NCI-H2171 treated with DMSO at 0.1 percent for 48 hours (cell line): Measurements from ENCODE around the gene MANSC1.
"Not testable (repeated sequence)": the region's sequence is repeated elsewhere in the genome, so short reads cannot be mapped to it uniquely, and the experiment has no call there.

ENCODE experiments used
- DNase-seq: peaks from one replicate; lab custom pipeline; 2025; lab: John Stamatoyannopoulos, UW

Gene MANSC1

DNA sequence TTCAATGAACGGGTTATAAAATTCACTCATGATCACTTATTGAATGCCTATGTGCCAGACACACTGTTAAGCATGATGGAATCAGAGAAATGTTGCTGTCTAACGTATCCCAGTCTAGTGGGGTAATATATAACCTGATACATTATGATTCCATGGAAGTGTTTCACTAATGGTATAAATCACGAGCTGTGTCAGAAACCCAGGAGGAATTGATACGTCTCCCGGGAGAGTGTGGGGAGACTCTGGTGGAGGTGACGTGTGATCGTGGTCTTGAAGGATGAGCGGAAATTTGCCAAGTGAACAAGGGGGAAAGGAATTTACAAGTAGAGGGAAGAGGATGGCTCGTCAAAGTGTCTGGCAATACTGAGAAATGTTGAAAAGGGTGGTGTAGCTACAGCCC, 26.5 kb downstream of the MANSC1 start:
- DNase-seq = peak; percentile 0

GRCh38 chr12:12323118-12323517, 26.9 kb downstream of the MANSC1 start:
- no peak for DNase-seq

DNA sequence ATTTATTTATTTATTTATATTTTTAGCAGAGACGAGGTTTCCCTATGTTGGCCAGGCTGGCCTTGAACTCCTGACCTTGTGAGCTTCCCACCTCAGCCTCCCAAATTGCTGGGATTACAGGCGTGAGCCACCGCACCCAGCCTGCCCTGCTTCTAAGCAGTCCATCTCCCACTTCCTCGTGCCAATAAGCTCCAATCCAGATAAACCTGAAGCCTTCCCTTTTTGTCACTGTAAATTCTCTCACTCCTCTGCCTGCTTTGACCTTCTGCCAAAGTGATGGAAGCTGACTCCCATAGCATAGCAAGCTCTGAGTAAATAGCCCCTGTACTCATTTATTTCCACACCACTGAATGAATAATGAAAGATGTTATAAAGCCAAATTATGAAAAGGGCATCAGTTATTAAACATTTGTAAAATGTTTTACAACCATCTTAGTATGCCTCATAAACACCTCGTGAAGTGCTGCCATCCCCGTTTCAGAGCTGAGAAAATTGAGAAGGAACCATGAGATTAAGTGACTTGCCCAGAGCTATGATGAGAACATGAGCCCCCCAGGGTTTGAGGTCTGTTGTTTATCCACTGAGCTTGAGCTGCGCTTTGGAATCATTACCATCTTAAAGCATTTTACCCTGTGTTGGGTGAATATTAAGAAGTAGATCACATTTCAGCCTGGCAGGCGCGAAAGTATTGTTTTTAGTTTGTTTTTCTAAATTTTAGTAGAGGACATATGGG, 30.4 kb downstream of the MANSC1 start:
- peak; percentile 52 for DNase-seq

- DNase-seq = no peak
Measured at GRCh38 chr12:12315838-12316237, 34.2 kb downstream of the MANSC1 start.

GRCh38 chr12:12310695-12311094, 39.3 kb downstream of the MANSC1 start:
- DNase-seq = not testable (repeated sequence)

DNA sequence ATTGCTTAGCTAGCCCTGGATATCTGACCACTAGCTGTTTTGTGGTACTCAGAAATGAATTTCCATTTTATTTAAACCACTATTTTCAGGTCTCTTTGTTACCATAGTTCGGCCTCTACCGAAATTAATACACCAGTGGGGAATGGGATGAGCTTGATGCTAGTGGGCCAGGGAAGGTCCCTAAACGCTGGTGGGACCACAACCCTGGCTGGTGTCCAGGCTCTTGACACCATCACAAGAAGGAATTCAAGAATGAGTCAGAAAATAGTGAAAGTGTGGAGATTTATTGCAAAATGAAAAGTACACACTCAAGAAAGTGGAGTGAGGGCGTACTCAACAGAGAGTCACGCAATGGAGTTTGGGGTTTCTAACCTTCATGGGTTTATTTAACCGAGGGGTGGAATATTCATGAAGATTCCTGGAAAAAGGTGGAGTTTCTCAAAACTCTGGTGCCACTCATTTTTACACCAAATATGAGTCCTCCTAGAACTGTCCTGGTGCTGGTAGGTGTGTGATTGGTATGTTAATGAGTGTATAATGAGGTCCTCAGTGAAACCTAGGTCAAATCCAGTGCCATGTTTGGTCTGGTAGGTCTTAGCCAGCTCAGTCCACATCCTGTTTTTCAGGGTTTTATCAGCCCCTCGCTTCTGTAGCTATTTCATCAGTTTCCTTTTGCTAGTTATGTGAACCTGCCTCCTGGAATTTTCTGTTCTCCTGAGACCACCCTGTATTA, 44.3 kb downstream of the MANSC1 start:
- no peak for DNase-seq

- no peak for DNase-seq
Measured at GRCh38 chr12:12302976-12303375, 47.1 kb downstream of the MANSC1 start.

- no peak for DNase-seq
Measured at GRCh38 chr12:12301122-12301521, 48.9 kb downstream of the MANSC1 start.

DNA sequence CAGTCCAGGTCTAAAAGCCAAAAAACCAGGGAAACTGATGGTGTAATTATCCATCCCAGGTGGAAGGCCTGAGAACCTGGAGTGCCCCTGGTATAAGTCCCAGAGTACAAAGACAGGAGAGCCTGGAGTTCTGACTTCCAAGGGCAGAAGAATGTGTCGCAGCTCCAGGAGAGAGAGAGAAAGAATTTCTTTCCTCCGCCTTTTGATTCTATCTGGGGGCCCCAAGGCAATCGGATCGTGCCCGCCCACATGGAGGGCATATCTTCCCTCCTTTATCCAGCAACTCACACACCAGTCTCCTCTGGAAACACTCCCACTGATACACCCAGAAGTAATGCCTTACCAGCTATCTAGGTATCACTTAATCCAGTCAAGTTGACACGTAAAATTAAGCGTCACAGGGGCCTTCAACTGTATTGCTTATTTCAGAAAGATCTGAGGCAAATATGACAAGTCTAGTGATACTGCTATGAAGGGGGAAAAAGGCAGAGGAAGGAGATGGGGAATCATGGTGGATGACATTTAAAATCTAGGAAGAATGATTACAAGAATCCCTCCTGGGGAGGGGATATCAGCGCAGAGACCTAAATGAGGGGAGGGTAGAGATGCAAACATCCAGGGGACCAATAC, 52.7 kb downstream of the MANSC1 start:
- DNase-seq = no peak

DNA sequence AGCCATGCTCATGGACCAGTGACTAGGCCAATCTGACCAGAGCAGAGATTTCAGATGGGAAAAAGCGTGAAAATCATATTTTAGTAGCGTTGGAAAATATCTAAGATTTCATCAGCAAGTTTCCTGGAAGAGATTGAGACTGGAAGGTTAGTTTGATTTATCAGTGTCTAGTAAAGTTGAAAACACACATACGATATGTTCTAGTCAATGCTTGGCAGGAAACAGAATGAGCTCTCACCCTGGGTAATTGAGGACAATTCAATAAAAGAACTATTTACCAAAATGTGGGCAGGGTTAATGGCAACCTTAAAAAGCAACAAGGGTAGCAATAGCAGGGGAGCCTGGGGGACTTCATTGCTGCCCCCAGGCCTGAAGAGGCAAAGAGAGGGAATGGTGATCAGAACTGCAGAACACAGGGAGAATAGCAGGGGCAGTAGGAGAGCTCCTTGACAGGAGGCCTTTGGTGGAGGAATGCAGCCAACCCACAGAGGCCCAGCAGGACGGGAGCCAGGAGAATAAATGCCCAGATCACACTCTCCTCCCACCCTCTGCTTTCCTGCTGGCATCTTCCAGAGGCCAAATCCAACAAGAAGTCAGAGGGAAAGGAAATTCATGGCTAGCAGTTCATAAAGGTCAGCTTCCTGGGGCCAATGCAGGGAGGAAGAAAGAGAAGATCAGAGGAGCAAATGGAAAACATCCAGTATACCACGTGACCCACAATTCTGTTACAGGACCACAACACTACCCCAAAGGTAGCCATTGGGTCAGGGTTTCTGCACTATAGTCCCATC, 55.6 kb downstream of the MANSC1 start:
- no peak for DNase-seq

DNA sequence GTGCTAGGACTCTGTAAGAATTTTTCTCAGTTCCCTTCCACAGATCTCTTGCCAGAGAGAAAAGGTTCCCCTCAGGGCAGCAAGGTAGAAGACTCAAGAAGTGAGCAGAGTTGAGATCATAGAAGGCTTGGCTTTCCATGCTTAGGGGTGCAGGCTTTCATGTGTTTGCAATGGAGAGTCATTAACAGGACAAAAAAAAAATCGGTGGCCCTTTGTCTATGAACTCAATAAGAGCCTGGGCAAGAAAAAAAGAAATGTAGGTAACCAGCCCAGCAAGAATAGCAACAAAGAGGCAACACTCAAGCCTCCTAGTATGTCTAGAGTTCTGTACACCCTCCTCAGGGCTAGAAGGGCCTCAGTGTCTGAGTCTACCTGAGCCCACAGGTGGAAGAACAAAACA, 59.8 kb downstream of the MANSC1 start:
- DNase-seq = no peak

DNA sequence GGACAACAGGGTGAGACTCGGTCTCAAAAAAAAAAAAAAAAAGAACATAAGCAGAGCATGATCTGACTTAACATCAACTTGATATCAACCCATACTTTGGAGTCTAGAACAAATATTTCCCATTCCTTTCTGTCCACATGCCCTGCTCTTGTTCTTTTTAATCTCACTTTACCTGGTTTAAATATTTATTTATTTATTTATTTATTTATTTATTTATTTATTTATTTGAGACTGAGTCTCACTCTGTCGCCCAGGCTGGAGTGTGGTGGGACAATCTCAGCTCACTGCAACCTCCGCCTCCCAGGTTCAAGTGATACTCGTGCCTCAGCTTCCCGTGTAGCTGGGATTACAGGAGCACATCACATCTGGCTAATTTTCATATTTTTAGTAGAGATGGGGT, 63.6 kb downstream of the MANSC1 start:
- DNase-seq = no peak

GRCh38 chr12:12282761-12283425, 67.1 kb downstream of the MANSC1 start:
- no peak for DNase-seq

DNA sequence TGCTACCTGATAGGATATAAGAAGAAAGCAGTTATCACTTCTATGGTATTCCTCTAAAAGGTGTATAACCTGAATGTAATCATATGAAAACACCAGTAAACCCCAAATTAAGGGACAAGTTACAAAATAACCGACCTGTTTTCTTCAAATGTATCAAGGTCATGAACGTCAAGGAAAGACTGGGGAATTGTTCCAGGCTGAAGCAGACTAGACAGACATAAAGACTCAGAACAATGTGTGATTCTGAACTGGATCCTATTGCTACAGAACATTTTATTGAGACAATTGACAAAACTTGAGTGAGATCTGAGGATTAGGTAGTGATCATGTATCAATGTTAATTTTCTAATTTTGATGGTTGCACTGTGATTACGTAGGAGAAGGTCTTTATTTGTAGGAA, 67.8 kb downstream of the MANSC1 start:
- DNase-seq = no peak

GRCh38 chr12:12281134-12281533, 68.9 kb downstream of the MANSC1 start:
- DNase-seq = no peak

DNA sequence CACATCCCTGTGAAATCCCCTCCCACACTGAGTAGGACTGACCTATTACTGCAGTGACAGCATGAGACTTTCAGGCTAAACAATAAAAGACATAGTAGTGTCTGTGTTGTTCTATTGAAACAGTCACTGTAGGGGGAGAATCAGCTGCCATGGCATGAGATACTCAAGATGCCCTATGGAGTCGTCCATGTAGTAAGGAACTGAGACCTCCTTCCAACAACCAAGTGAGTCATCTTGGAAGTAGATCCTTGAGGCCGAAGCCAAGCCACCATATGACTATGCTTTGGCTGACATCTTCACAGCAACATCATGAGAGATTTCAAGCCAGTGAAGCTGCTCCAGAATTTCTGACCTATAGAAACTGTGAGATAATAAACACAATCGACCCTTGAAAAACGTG, 71.1 kb downstream of the MANSC1 start:
- DNase-seq = no peak
